A549 (cell line): Measurements from ENCODE around the gene MTTP. TPM values are rescaled to one million over a fixed set of nuclear protein-coding genes. Genes with fewer than 3 reads are reported as not detected.

Source experiments
- ATAC-seq, 2 experiments: fragments of 200-7000 bp in 1 of 2; fragments of >200 bp in 1 of 2; cut with Nextera tagmentation in 1 of 2; cut with Tn5 transposase in 1 of 2; 3 replicates each; pipeline versions ENCODE4 v1.8.0 to v1.9.1; 2018 to 2020; ENCODE audit warnings: mild to moderate bottlenecking in 1 of 2, moderate library complexity in 1 of 2
- CTCF ChIA-PET: fragments of 300-600 bp; sonication (Branson Sonifier 250); formaldehyde crosslinking; extraction: SDS; loops from one replicate; lab custom pipeline; 2021; ENCODE audit warnings: antibody characterized with exemption, inconsistent platforms; lab: Yijun Ruan, JAX
- POLR2A ChIA-PET: fragments of 350-600 bp; formaldehyde crosslinking; extraction: SDS; loops from one replicate; lab custom pipeline; 2021; ENCODE audit warnings: antibody characterized with exemption, inconsistent platforms; lab: Yijun Ruan, JAX
- DNase-seq, 2 experiments: peaks; one replicate each; pipeline versions ENCODE4 v3.0.0 to v3.0.0-alpha.2; 2011 to 2016; ENCODE audit warnings: low read depth in 1 of 2, low spot score in 1 of 2
- FAIRE-seq: peaks from 2 replicates; lab custom pipeline; 2011; peaks lifted over from hg19 to GRCh38; lab: Jason Lieb, UNC
- H3K27ac ChIP-seq, 2 experiments: fragments of >200 bp; sonication (Bioruptor Twin); formaldehyde crosslinking; 3 replicates each; pipeline ENCODE4 v1.5.1; 2016 to 2017
- H3K4me1 ChIP-seq: fragments of >200 bp; sonication (Bioruptor Twin); formaldehyde crosslinking; 3 replicates; pipeline ENCODE4 v1.6.1; 2016
- H3K4me2 ChIP-seq: fragments of >200 bp; sonication (Bioruptor Twin); formaldehyde crosslinking; 3 replicates; pipeline ENCODE4 v1.6.1; 2016
- H3K4me3 ChIP-seq: fragments of >200 bp; sonication (Bioruptor Twin); formaldehyde crosslinking; 3 replicates; pipeline ENCODE4 v1.5.1; 2016
- H3K9me3 ChIP-seq: fragments of >200 bp; sonication (Bioruptor Twin); formaldehyde crosslinking; 3 replicates; pipeline ENCODE4 v1.6.1; 2016
- BHLHE40 ChIP-seq: IDR thresholded peaks from 2 replicates; pipeline ENCODE4 v1.6.1; 2012; ENCODE audit warnings: low read depth, low read length, inconsistent platforms
- CBX2 ChIP-seq: fragments of 200-600 bp; sonication (generic); IDR thresholded peaks from 2 replicates; pipeline ENCODE4 v1.6.1; 2016; ENCODE audit warnings: low read depth, mild to moderate bottlenecking, borderline replicate concordance
- CBX8 ChIP-seq: fragments of 200-600 bp; sonication (generic); IDR thresholded peaks from 2 replicates; pipeline ENCODE4 v1.6.1; 2016
- CHD2 ChIP-seq: fragments of 150-350 bp; IDR thresholded peaks from 2 replicates; pipeline ENCODE4 v1.6.1; 2014; ENCODE audit warnings: low read length; ENCODE audit not compliant: partially characterized antibody
- CHD4 ChIP-seq: fragments of 200-600 bp; sonication (generic); IDR thresholded peaks from 2 replicates; pipeline ENCODE4 v1.6.1; 2016; ENCODE audit warnings: antibody characterized with exemption, mild to moderate bottlenecking, borderline replicate concordance
- EHMT2 ChIP-seq: fragments of 200-600 bp; sonication (generic); IDR thresholded peaks from 2 replicates; pipeline ENCODE4 v1.6.1; 2016; ENCODE audit warnings: antibody characterized with exemption, low read depth, mild to moderate bottlenecking, moderate library complexity
- ELK1 ChIP-seq: fragments of 150-350 bp; IDR thresholded peaks from 2 replicates; pipeline ENCODE4 v1.6.1; 2014; ENCODE audit warnings: low read depth, mild to moderate bottlenecking, low read length
- EP300 ChIP-seq, 2 experiments: fragments of >200 bp; sonication (Bioruptor Twin); formaldehyde crosslinking; IDR thresholded peaks; 2 replicates in 1 of 2; 3 replicates in 1 of 2; pipeline ENCODE4 v1.6.1; 2016 to 2017
- ESRRA ChIP-seq: fragments of 150-350 bp; IDR thresholded peaks from 2 replicates; pipeline ENCODE4 v1.6.1; 2014; ENCODE audit warnings: mild to moderate bottlenecking, low read length, borderline replicate concordance
- FOXS1 ChIP-seq: fragments of 250-450 bp; sonication (Bioruptor Pico); IDR thresholded peaks from 2 replicates; pipeline ENCODE4 v1.5.0; 2020; ENCODE audit warnings: mild to moderate bottlenecking, moderate library complexity
- GATA3 ChIP-seq: IDR thresholded peaks from 2 replicates; pipeline ENCODE4 v1.6.1; 2012; ENCODE audit warnings: borderline replicate concordance
- HDAC2 ChIP-seq: fragments of 200-600 bp; sonication (generic); IDR thresholded peaks from 2 replicates; pipeline ENCODE4 v1.6.1; 2016
- HEYL ChIP-seq: fragments of 250-450 bp; sonication (Bioruptor Pico); IDR thresholded peaks from 2 replicates; pipeline ENCODE4 v1.8.0; 2021; ENCODE audit warnings: mild to moderate bottlenecking, moderate library complexity
- JUNB ChIP-seq: fragments of >200 bp; sonication (Bioruptor Twin); formaldehyde crosslinking; IDR thresholded peaks from 2 replicates; pipeline ENCODE4 v1.6.1; 2016
- KDM1A ChIP-seq: fragments of 200-600 bp; sonication (generic); IDR thresholded peaks from 2 replicates; pipeline ENCODE4 v1.6.1; 2016; ENCODE audit warnings: low read depth, mild to moderate bottlenecking
- MAFK ChIP-seq: fragments of 450-650 bp; IDR thresholded peaks from 2 replicates; pipeline ENCODE4 v1.6.1; 2014; ENCODE audit not compliant: partially characterized antibody
- NPAS2 ChIP-seq: fragments of 250-450 bp; sonication (Bioruptor Pico); IDR thresholded peaks from 2 replicates; pipeline ENCODE4 v1.8.0; 2022; ENCODE audit warnings: mild to moderate bottlenecking, moderate library complexity, borderline replicate concordance
- POLR2A ChIP-seq: IDR thresholded peaks from 2 replicates; pipeline ENCODE4 v1.6.1; 2012; ENCODE audit warnings: mild to moderate bottlenecking, low read length
- RFX5 ChIP-seq: fragments of 450-650 bp; IDR thresholded peaks from 2 replicates; pipeline ENCODE4 v1.7.1; 2014; ENCODE audit warnings: antibody characterized with exemption, mild to moderate bottlenecking, moderate library complexity
- ZC3H11A ChIP-seq: fragments of 450-650 bp; IDR thresholded peaks from 2 replicates; pipeline ENCODE4 v1.6.1; 2014; ENCODE audit warnings: antibody characterized with exemption, mild to moderate bottlenecking
- WGBS: methylation state at CpG from one replicate; pipeline ENCODE4 v1.1.6; 2017; ENCODE audit errors: missing lambda C conversion rate; 5-methylcytosine and 5-hydroxymethylcytosine counted together
- polyA minus RNA-seq: library from RNA; depleted of rRNA, polyadenylated mRNA; stranded (reverse); fragments of >200 nt; gene quantifications from 2 replicates; pipeline ENCODE4 v1.2.3, GENCODE V29; 2011; rRNA and poly(A)+ RNA removed
- polyA plus RNA-seq, 4 experiments: library from polyadenylated mRNA; depleted of rRNA in 3 of 4; stranded (reverse); fragments of >200 nt; fragmentation: RNase III in 1 of 4; extraction: RNeasy Plus Mini Kit Qiagen cat#74134 plus additional on column Dnase treatment in 1 of 4; gene quantifications; 2 replicates in 3 of 4; 3 replicates in 1 of 4; pipeline ENCODE4 v1.2.3, GENCODE V29; 2011 to 2017
- TF ChIP-seq, protein P1 (sequence below): fragments of 200-600 bp; sonication (generic); IDR thresholded peaks from 2 replicates; pipeline ENCODE4 v1.6.1; 2016; ENCODE audit warnings: antibody characterized with exemption, mild to moderate bottlenecking, moderate library complexity
- TF ChIP-seq, protein P2 (sequence below): IDR thresholded peaks from 2 replicates; pipeline ENCODE4 v1.6.1; 2012
- TF ChIP-seq, protein P3 (sequence below): fragments of 250-450 bp; sonication (Bioruptor Pico); IDR thresholded peaks from 2 replicates; pipeline ENCODE4 v1.5.0; 2021; ENCODE audit warnings: mild to moderate bottlenecking, moderate library complexity, borderline replicate concordance

MTTP gene
- 0.04 TPM in 1 of 2 replicates, not detected in the other for polyA plus RNA-seq (2011; rRNA removed)
- polyA plus RNA-seq (2012; cell fraction: cytosol; rRNA removed), result not detected in 2 replicates
- polyA plus RNA-seq (2012; cell fraction: nucleus; rRNA removed), result 0.01 TPM in 1 of 2 replicates, not detected in the other
- polyA plus RNA-seq (2017; fragmentation: RNase III; extraction: RNeasy Plus Mini Kit Qiagen cat#74134 plus additional on column Dnase treatment), result 0.03 TPM in 1 of 3 replicates, not detected in the others
- polyA minus RNA-seq, result not detected in 2 replicates

DNA sequence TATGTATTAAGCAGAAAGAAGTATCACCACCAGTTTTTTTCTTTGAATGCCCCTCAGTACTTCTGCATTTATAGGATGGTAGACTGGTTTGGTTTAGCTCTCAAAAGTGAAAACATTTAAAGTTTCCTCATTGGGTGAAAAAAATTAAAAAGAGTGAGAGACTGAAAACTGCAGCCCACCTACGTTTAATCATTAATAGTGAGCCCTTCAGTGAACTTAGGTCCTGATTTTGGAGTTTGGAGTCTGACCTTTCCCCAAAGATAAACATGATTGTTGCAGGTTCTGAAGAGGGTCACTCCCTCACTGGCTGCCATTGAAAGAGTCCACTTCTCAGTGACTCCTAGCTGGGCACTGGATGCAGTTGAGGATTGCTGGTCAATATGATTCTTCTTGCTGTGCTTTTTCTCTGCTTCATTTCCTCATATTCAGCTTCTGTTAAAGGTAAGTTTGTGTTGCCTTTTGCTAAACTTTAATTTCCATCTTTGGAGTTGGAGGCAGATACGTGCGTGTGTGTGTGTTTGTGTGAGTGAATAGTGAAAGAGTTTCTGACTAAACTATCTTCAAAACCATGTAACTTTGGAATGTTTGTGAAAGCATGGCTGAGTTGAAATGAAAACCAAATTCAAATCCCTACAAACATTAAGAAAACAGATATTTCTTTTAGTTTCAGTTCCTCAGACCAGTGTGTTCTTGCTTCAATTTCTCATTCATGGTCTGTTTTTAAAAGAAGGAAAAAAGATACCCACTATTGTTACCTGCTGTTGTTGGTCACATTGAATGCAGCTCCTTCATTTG lies at the start of gene MTTP:
Gene MTTP (plus strand): TSS at position 295 of the 795 bp plus-strand sequence. CDS start 86 bp downstream, at position 381.
- TF ChIP-seq HEYL (CRISPR knock-in tag) (no peak), EP300 (IDR thresholded peaks at IDR 0.05) (no peak), ZC3H11A (no peak), MAFK (no peak), KDM1A (no peak), POLR2A (no peak), GATA3 (no peak), NPAS2 (no peak), CBX2 (no peak), ELK1 (no peak)
- TF ChIP-seq, protein P1, sequence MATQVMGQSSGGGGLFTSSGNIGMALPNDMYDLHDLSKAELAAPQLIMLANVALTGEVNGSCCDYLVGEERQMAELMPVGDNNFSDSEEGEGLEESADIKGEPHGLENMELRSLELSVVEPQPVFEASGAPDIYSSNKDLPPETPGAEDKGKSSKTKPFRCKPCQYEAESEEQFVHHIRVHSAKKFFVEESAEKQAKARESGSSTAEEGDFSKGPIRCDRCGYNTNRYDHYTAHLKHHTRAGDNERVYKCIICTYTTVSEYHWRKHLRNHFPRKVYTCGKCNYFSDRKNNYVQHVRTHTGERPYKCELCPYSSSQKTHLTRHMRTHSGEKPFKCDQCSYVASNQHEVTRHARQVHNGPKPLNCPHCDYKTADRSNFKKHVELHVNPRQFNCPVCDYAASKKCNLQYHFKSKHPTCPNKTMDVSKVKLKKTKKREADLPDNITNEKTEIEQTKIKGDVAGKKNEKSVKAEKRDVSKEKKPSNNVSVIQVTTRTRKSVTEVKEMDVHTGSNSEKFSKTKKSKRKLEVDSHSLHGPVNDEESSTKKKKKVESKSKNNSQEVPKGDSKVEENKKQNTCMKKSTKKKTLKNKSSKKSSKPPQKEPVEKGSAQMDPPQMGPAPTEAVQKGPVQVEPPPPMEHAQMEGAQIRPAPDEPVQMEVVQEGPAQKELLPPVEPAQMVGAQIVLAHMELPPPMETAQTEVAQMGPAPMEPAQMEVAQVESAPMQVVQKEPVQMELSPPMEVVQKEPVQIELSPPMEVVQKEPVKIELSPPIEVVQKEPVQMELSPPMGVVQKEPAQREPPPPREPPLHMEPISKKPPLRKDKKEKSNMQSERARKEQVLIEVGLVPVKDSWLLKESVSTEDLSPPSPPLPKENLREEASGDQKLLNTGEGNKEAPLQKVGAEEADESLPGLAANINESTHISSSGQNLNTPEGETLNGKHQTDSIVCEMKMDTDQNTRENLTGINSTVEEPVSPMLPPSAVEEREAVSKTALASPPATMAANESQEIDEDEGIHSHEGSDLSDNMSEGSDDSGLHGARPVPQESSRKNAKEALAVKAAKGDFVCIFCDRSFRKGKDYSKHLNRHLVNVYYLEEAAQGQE, result no peak
- TF ChIP-seq, protein P2, sequence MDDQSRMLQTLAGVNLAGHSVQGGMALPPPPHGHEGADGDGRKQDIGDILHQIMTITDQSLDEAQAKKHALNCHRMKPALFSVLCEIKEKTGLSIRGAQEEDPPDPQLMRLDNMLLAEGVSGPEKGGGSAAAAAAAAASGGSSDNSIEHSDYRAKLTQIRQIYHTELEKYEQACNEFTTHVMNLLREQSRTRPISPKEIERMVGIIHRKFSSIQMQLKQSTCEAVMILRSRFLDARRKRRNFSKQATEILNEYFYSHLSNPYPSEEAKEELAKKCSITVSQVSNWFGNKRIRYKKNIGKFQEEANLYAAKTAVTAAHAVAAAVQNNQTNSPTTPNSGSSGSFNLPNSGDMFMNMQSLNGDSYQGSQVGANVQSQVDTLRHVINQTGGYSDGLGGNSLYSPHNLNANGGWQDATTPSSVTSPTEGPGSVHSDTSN, result no peak
- Histone ChIP-seq H3K4me3 (no peak within 1 kb of the TSS), H3K9me3 (no peaks in the 10 kb centered on the region), H3K4me2 (no peak within 1 kb of the TSS), H3K27ac (no peak within 1 kb of the TSS), H3K4me1 (no peaks in the 10 kb centered on the region)
- no peak for ATAC-seq
- DNase-seq, result no peak
- POLR2A ChIA-PET, result no interaction called here
- no peak for FAIRE-seq
- WGBS, result 61% methylated on average over 3 of the region's 3 CpGs
- CTCF ChIA-PET, result interaction anchor here (2.3 kb wide), 1 partner anchor 11 kb away, joined by 8 read pairs; the partner anchor contains the start of gene TRMT10A

- CTCF ChIA-PET, result no interaction called here
- no peak for ATAC-seq
- H3K4me2 ChIP-seq, result no peak overlapping the region
- no peak for TF ChIP-seq CBX8
- TF ChIP-seq, all 56 proteins: peak for 0
- DNase-seq (no peak), FAIRE-seq (no peak)
- Histone ChIP-seq H3K27ac (no peak overlapping the region), H3K4me3 (no peak overlapping the region), H3K4me1 (no peaks in the 10 kb centered on the region), H3K9me3 (no peaks in the 10 kb centered on the region)
- POLR2A ChIA-PET, result no interaction called here
Observed at GRCh38 chr4:99529228-99529627, 45.4 kb upstream of the MTTP start.

DNA sequence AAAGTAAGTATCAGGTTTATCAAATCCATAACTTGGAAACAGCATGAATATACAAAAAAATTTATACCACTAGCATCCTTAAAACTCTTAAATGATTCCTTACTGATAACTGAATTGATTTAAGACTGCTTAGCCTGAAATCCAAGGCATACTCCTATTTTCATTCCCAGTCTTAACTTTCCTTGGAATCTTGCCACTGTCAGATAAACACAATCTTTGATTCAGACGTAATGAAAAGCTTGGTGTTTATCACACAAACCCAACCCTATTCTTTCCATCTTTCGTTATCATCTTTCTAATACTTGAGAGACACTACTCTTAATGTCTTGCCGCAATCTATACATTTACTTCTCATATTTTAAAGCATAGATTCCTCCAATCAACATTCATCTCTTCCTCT lies 44.7 kb upstream of the MTTP start:
- Histone ChIP-seq H3K4me2 (no peak overlapping the region), H3K27ac (no peak overlapping the region), H3K4me3 (no peak overlapping the region), H3K9me3 (no peaks in the 10 kb centered on the region), H3K4me1 (no peaks in the 10 kb centered on the region)
- 47% methylated on average over 3 of the region's 3 CpGs for WGBS
- ATAC-seq, result no peak
- ChIA-PET POLR2A (no interaction called here), CTCF (no interaction called here)
- DNase-seq, result no peak
- FAIRE-seq, result no peak
- TF ChIP-seq BHLHE40 (no peak), CHD2 (no peak), MAFK (no peak), JUNB (no peak), RFX5 (no peak), GATA3 (no peak), EHMT2 (no peak), ESRRA (no peak), CHD4 (no peak), HDAC2 (no peak), ELK1 (no peak), FOXS1 (CRISPR knock-in tag) (no peak)
- TF ChIP-seq, protein P3, sequence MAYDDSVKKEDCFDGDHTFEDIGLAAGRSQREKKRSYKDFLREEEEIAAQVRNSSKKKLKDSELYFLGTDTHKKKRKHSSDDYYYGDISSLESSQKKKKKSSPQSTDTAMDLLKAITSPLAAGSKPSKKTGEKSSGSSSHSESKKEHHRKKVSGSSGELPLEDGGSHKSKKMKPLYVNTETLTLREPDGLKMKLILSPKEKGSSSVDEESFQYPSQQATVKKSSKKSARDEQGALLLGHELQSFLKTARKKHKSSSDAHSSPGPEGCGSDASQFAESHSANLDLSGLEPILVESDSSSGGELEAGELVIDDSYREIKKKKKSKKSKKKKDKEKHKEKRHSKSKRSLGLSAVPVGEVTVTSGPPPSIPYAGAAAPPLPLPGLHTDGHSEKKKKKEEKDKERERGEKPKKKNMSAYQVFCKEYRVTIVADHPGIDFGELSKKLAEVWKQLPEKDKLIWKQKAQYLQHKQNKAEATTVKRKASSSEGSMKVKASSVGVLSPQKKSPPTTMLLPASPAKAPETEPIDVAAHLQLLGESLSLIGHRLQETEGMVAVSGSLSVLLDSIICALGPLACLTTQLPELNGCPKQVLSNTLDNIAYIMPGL (CRISPR knock-in tag), result no peak
